WTC11 (cell line): ENCODE data around the gene DCP1A.

Experiments
- CREB1 ChIP-seq: sonication (generic); formaldehyde crosslinking; IDR thresholded peaks from 2 replicates; pipeline ENCODE4 v1.8.0; 2023; ENCODE audit warnings: mild to moderate bottlenecking, missing genetic modification reagents
- CTCF ChIP-seq: fragments of 200-600 bp; IDR thresholded peaks from 2 replicates; pipeline ENCODE4 v1.8.0; 2022; ENCODE audit warnings: antibody characterized with exemption
- FOXJ3 ChIP-seq: sonication (generic); formaldehyde crosslinking; IDR thresholded peaks from 2 replicates; pipeline ENCODE4 v1.9.0; 2021; ENCODE audit warnings: missing genetic modification reagents, mild to moderate bottlenecking, borderline replicate concordance
- IRF1 ChIP-seq: sonication (generic); formaldehyde crosslinking; IDR thresholded peaks from 2 replicates; pipeline ENCODE4 v1.8.0; 2023; ENCODE audit warnings: missing genetic modification reagents
- MAX ChIP-seq: sonication (generic); formaldehyde crosslinking; IDR thresholded peaks from 2 replicates; pipeline ENCODE4 v1.8.0; 2022; ENCODE audit warnings: mild to moderate bottlenecking, missing genetic modification reagents
- MYBL2 ChIP-seq: sonication (generic); formaldehyde crosslinking; IDR thresholded peaks from 2 replicates; pipeline ENCODE4 v1.8.1; 2023; ENCODE audit warnings: mild to moderate bottlenecking, moderate library complexity, missing genetic modification reagents
- PRDM15 ChIP-seq: sonication (generic); formaldehyde crosslinking; IDR thresholded peaks from 2 replicates; pipeline ENCODE4 v1.8.0; 2022; ENCODE audit warnings: missing genetic modification reagents
- RORB ChIP-seq: fragments of 250-450 bp; sonication (Bioruptor Pico); IDR thresholded peaks from 2 replicates; pipeline ENCODE4 v1.9.0; 2021; ENCODE audit warnings: mild to moderate bottlenecking
- SMAD4 ChIP-seq: sonication (generic); formaldehyde crosslinking; IDR thresholded peaks from 2 replicates; pipeline ENCODE4 v1.8.0; 2022; ENCODE audit warnings: mild to moderate bottlenecking, missing genetic modification reagents
- USF1 ChIP-seq: sonication (generic); formaldehyde crosslinking; IDR thresholded peaks from 2 replicates; pipeline ENCODE4 v1.8.0; 2022; ENCODE audit warnings: mild to moderate bottlenecking, missing genetic modification reagents
- ZNF121 ChIP-seq: sonication (generic); formaldehyde crosslinking; IDR thresholded peaks from 2 replicates; pipeline ENCODE4 v1.8.0; 2023; ENCODE audit warnings: missing genetic modification reagents
- ZNF232 ChIP-seq: sonication (generic); formaldehyde crosslinking; IDR thresholded peaks from 2 replicates; pipeline ENCODE4 v1.8.0; 2022; ENCODE audit warnings: mild to moderate bottlenecking, missing genetic modification reagents
- ZNF423 ChIP-seq: fragments of 250-450 bp; sonication (Bioruptor Pico); IDR thresholded peaks from 2 replicates; pipeline ENCODE4 v2.1.2; 2022; ENCODE audit warnings: mild to moderate bottlenecking, moderate library complexity

- TF ChIP-seq CTCF (no peak), USF1 (CRISPR knock-in tag) (no peak), ZNF121 (CRISPR knock-in tag) (no peak), ZNF232 (CRISPR knock-in tag) (no peak), SMAD4 (CRISPR knock-in tag) (no peak), FOXJ3 (no peak), MYBL2 (CRISPR knock-in tag) (no peak), CREB1 (CRISPR knock-in tag) (no peak), MAX (CRISPR knock-in tag) (no peak), ZNF423 (CRISPR knock-in tag) (no peak), RORB (CRISPR knock-in tag) (no peak), IRF1 (CRISPR knock-in tag) (no peak), PRDM15 (CRISPR knock-in tag) (no peak)
These were observed 28.8 kb downstream of the DCP1A start for GRCh38 chr3:53318522-53318921.
